GM11168 (cell line): Measurements from ENCODE around the gene SRRM4.
"Not testable (repeated sequence)": the region's sequence is repeated elsewhere in the genome, so short reads cannot be mapped to it uniquely, and the experiment has no call there.

Source experiments
- in situ Hi-C: fragments of 300-500 bp; cut with MboI; formaldehyde crosslinking; loops from one replicate; pipeline ENCODE4 v1.12.0; 2022; ENCODE audit warnings: low sequenced_read_pairs; ENCODE audit not compliant: unreplicated experiment

Gene SRRM4

GRCh38 chr12:119006746-119007145 lies 25.4 kb downstream of the SRRM4 start:
- in situ Hi-C loops, result no loop called here

GRCh38 chr12:119008273-119008672 lies 26.9 kb downstream of the SRRM4 start:
- in situ Hi-C loops, result not testable (repeated sequence)

- in situ Hi-C loops, result no loop called here
These were observed 27.4 kb downstream of the SRRM4 start for GRCh38 chr12:119008691-119009221.

- in situ Hi-C loops, result no loop called here
These were observed 29.9 kb downstream of the SRRM4 start for GRCh38 chr12:119011231-119011630.

- in situ Hi-C loops, result no loop called here
These were observed 30.8 kb downstream of the SRRM4 start for GRCh38 chr12:119012179-119012578.

- in situ Hi-C loops, result no loop called here
These were observed 31.7 kb downstream of the SRRM4 start for GRCh38 chr12:119013023-119013422.

GRCh38 chr12:119014368-119014767 lies 33.0 kb downstream of the SRRM4 start:
- in situ Hi-C loops, result no loop called here

GRCh38 chr12:119016715-119017114 lies 35.4 kb downstream of the SRRM4 start:
- in situ Hi-C loops, result no loop called here

GRCh38 chr12:119019166-119019565 lies 37.8 kb downstream of the SRRM4 start:
- in situ Hi-C loops, result no loop called here

GRCh38 chr12:119020406-119021360 lies 39.3 kb downstream of the SRRM4 start:
- in situ Hi-C loops, result no loop called here

- in situ Hi-C loops, result no loop called here
These were observed 43.0 kb downstream of the SRRM4 start for GRCh38 chr12:119024356-119024755.

GRCh38 chr12:119025786-119026185 lies 44.4 kb downstream of the SRRM4 start:
- in situ Hi-C loops, result no loop called here

- in situ Hi-C loops, result not testable (repeated sequence)
These were observed 52.0 kb downstream of the SRRM4 start for GRCh38 chr12:119033332-119033731.

- in situ Hi-C loops, result no loop called here
These were observed 55.8 kb downstream of the SRRM4 start for GRCh38 chr12:119036878-119037825.

GRCh38 chr12:119044094-119044493 lies 62.8 kb downstream of the SRRM4 start:
- in situ Hi-C loops, result no loop called here

- in situ Hi-C loops, result no loop called here
These were observed 66.3 kb downstream of the SRRM4 start for GRCh38 chr12:119047641-119048040.

GRCh38 chr12:119050663-119051062 lies 69.3 kb downstream of the SRRM4 start:
- in situ Hi-C loops, result no loop called here

- in situ Hi-C loops, result no loop called here
These were observed 70.1 kb downstream of the SRRM4 start for GRCh38 chr12:119051474-119051873.

- in situ Hi-C loops, result no loop called here
These were observed 70.7 kb downstream of the SRRM4 start for GRCh38 chr12:119052001-119052400.

- in situ Hi-C loops, result no loop called here
These were observed 74.6 kb downstream of the SRRM4 start for GRCh38 chr12:119055977-119056376.
